Activated CD4-positive, alpha-beta T cell treated with anti-CD3 and anti-CD28 coated beads, Interleukin-2, amount 50 U/mL, for 16 hours (primary cell): ENCODE results near the gene AFF4.

ENCODE experiments used
- DNase-seq: peaks from one replicate; pipeline ENCODE4 v3.0.0-alpha.2; 2020

Gene AFF4

GRCh38 chr5:132850066-132850465 is 113.4 kb downstream of the AFF4 start:
- DNase-seq, result no peak

GRCh38 chr5:132849347-132849746 is 114.1 kb downstream of the AFF4 start:
- no peak for DNase-seq

- no peak for DNase-seq
Measured at GRCh38 chr5:132848270-132848669, 115.2 kb downstream of the AFF4 start.

GRCh38 chr5:132841305-132841704 is 122.1 kb downstream of the AFF4 start:
- DNase-seq, result no peak

GRCh38 chr5:132840896-132841295 is 122.5 kb downstream of the AFF4 start:
- DNase-seq, result no peak

- DNase-seq, result no peak
Measured at GRCh38 chr5:132840313-132840712, 123.1 kb downstream of the AFF4 start.

GRCh38 chr5:132839426-132840301 is 123.8 kb downstream of the AFF4 start:
- DNase-seq, result no peak

GRCh38 chr5:132838516-132839282 is 124.7 kb downstream of the AFF4 start:
- no peak for DNase-seq

GRCh38 chr5:132837868-132838267 is 125.6 kb downstream of the AFF4 start:
- no peak for DNase-seq

GRCh38 chr5:132836852-132837251 is 126.6 kb downstream of the AFF4 start:
- DNase-seq, result no peak

GRCh38 chr5:132834057-132834456 is 129.4 kb downstream of the AFF4 start:
- DNase-seq, result no peak

GRCh38 chr5:132832612-132833011 is 130.8 kb downstream of the AFF4 start:
- DNase-seq, result no peak

- no peak for DNase-seq
Measured at GRCh38 chr5:132831095-132831860, 132.2 kb downstream of the AFF4 start.

GRCh38 chr5:132830436-132831094 is 132.9 kb downstream of the AFF4 start, which contains the start of gene SHROOM1:
Gene SHROOM1, minus strand, starts transcription at chr5:132830647. Its CDS starts 4,507 bp downstream, at chr5:132826140.
- no peak for DNase-seq

GRCh38 chr5:132829742-132830435 is 133.5 kb downstream of the AFF4 start:
- DNase-seq, result peak; percentile 69

GRCh38 chr5:132828846-132829494 is 134.5 kb downstream of the AFF4 start:
- no peak for DNase-seq

GRCh38 chr5:132827943-132828673 is 135.3 kb downstream of the AFF4 start:
- no peak for DNase-seq

- no peak for DNase-seq
Measured at GRCh38 chr5:132826424-132827082, 136.9 kb downstream of the AFF4 start.

- DNase-seq, result no peak
Measured at GRCh38 chr5:132825834-132826391, 137.5 kb downstream of the AFF4 start.
